Left cardiac atrium (tissue), 4 donors: ENCODE results near the gene PTTG1IP. TPM values are rescaled to one million over a fixed set of nuclear protein-coding genes. Genes with fewer than 3 reads are reported as not detected.

Experiments used
- ATAC-seq, 2 donors: fragments of 200-7000 bp; cut with Tn5 transposase; one replicate each; pipeline ENCODE4 v1.9.1; 2020; ENCODE audit warnings: mild to moderate bottlenecking in 2 of 2, moderate library complexity in 2 of 2
- DNase-seq: peaks from one replicate; pipeline ENCODE4 v3.0.0-alpha.2; 2020
- intact Hi-C, 2 donors: fragments of 100-400 bp; cut with DNase I; formaldehyde crosslinking; loops; one replicate each; pipeline versions ENCODE4 v1.14.1 to v1.15.1; 2022 to 2023
- total RNA-seq, 2 donors: library from RNA; stranded (reverse); fragmentation: NEBNext Ultra II Directional; extraction: Animal tissue kit (Norgen Biotek cat#: 25700); gene quantifications; one replicate each; pipeline ENCODE4 v1.2.1, GENCODE V29; 2021
- donor health status: DM: no; HTN: yes; CAD: no.
- donor health status: DM: no; HTN: yes; CAD: no; lungs with severe emphysema.
- donor health status: DM: yes; HTN: yes; CAD: no.
- donor health status: Dilated cardiomyopathy.

The PTTG1IP gene
- total RNA-seq, 2 donors from 2014 or later: 181 to 195 TPM

DNA sequence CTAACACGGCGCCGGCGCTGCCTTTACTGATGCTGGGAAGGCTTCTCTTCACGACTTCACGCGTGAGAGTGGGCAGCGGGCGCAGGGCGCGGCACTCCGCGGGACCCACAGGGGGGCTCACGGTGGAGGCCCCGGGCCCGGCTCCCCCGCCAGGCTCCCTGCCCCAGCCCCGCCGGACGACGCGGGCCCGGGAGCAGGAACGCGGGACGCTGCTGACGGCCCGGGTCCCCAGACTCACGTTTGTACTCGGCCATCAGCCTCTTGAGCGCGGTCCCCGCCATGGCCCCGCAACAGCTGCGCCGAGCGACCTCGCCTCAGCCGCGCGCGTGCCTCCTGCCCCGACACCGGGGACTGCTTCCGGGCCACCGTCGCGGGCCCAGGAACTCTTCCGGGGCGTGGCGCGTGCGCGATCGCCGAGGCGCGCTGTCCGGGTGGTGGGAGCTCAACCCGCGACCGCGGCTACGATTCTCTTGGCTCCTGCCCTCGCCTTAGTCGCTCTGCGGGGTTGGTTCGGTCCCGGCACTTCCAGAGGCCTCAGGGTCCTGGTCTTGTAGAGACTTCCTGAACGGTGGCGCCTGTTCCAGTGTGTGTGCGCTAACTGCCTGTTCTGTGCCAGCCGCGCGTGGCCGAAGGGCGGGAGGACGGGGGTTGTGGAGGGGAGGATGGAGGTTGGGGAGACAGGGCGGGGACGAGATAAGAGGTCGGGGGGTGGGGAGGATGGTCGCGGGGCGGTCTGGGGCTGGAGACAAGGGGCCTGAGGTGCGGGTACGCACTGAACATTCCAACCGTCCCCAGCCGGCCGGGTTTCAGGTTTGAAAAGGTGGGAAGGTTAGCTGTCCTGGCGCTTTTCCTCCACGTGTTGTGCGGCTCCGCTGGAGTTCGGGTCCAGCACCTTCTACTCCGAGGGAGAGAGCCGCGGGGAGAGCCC, 71.8 kb downstream of the PTTG1IP start, which contains the start of gene UBE2G2:
Gene UBE2G2 (minus strand): TSS at position 353 of the 928 bp plus-strand sequence. CDS start 72 bp downstream, at position 281.
- intact Hi-C loops: loop anchor here (2.0 to 5.0 kb wide), 3 partner anchors 73 to 131 kb away; no protein-coding TSS in a partner anchor
- DNase-seq (peak; percentile 85), ATAC-seq (peak; percentile 98)

DNA sequence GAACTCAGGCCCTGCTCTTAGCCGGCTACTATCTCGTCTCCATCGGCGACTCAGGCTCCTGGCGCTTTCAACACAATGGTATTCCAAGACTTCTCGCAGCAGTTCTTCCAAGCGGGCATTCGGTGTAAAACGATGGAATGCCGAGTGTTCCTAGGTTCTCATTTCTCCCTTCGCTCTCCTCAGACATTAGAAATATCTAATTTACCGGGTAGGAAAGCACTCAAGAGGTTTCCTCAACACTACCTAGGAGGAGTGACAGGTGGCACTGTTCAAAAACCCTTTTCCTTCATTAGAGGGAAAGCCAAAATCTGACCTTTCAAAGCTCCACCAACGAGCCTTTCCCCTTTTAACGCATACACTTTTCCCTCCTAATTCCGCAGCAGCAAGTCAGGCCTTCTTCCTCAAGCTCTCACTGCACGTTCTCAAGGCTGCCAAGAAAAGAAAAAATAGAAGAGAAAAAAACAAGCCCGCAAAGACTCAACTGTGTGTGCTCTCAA, 72.5 kb downstream of the PTTG1IP start:
- DNase-seq (no peak), ATAC-seq (peak; percentile 25 to 30)
- intact Hi-C loops: loop anchor here (2.0 to 5.0 kb wide), 3 partner anchors 74 to 131 kb away; no protein-coding TSS in a partner anchor

GRCh38 chr21:44800103-44800502, 73.4 kb downstream of the PTTG1IP start:
- intact Hi-C loops: loop anchor here (2.0 to 5.0 kb wide), 3 partner anchors 75 to 132 kb away; no protein-coding TSS in a partner anchor
- no peak for ATAC-seq
- DNase-seq: no peak

GRCh38 chr21:44799646-44800045, 73.8 kb downstream of the PTTG1IP start:
- DNase-seq: no peak
- ATAC-seq: no peak
- intact Hi-C loops: loop anchor here (2.0 to 5.0 kb wide), 3 partner anchors 75 to 133 kb away; no protein-coding TSS in a partner anchor

Other genes starting within 250 kb of the PTTG1IP start
- not detected for gene KRTAP10-9, start 246.6 kb downstream of the PTTG1IP start, total RNA-seq
- gene KRTAP10-10, start 236.3 kb downstream of the PTTG1IP start, total RNA-seq: not detected
- gene KRTAP10-11, start 227.3 kb downstream of the PTTG1IP start, total RNA-seq: not detected
- not detected for gene KRTAP12-4, start 219.0 kb downstream of the PTTG1IP start, total RNA-seq
- gene KRTAP12-3, start 215.8 kb downstream of the PTTG1IP start, total RNA-seq: not detected
- gene KRTAP12-2, start 206.8 kb downstream of the PTTG1IP start, total RNA-seq: not detected
- gene KRTAP12-1, start 191.5 kb downstream of the PTTG1IP start, total RNA-seq: not detected
- not detected for gene KRTAP10-12, start 176.5 kb downstream of the PTTG1IP start, total RNA-seq
- 1 to 10 TPM in 1 of 2 donors, under 1 TPM in 1; 0.39 to 1.6 TPM for gene TSPEAR, start 162.1 kb downstream of the PTTG1IP start, total RNA-seq
- gene UBE2G2, start 71.9 kb downstream of the PTTG1IP start, total RNA-seq: 10 to 100 TPM; 62.0 to 83.0 TPM
- 10 to 100 TPM; 71.2 to 93.3 TPM for gene SUMO3, start 55.6 kb downstream of the PTTG1IP start, total RNA-seq
- 10 to 100 TPM; 31.5 to 70.7 TPM for gene ITGB2, start 47.2 kb upstream of the PTTG1IP start, total RNA-seq
- gene SLX9, start 66.3 kb upstream of the PTTG1IP start, total RNA-seq: 10 to 100 TPM; 26.1 to 28.6 TPM
- gene ADARB1, start 200.9 kb upstream of the PTTG1IP start, total RNA-seq: 10 to 100 TPM; 20.6 to 21.7 TPM